Astrocyte (in vitro differentiated cells and primary cell): ENCODE data around the gene ATP6V1B1. TPM values are rescaled to one million over a fixed set of nuclear protein-coding genes. Genes with fewer than 3 reads are reported as not detected.

ENCODE experiments used
- DNase-seq: peaks from one replicate; pipeline ENCODE4 v3.0.0-alpha.2; 2010; ENCODE audit warnings: low read depth
- FAIRE-seq: peaks from 2 replicates; lab custom pipeline; 2011; peaks lifted over from hg19 to GRCh38; lab: Jason Lieb, UNC
- H2AFZ ChIP-seq: 2 replicates; pipeline ENCODE4 v1.6.0; 2012; ENCODE audit warnings: low read depth, low read length, inconsistent platforms
- H3K27ac ChIP-seq: 2 replicates; pipeline ENCODE4 v1.5.1; 2011; ENCODE audit warnings: low read depth, low read length, inconsistent platforms
- H3K27me3 ChIP-seq: 2 replicates; pipeline ENCODE4 v1.6.0; 2011; ENCODE audit warnings: low read length, inconsistent platforms; ENCODE audit not compliant: insufficient read depth
- H3K36me3 ChIP-seq: 2 replicates; pipeline ENCODE4 v1.5.1; 2011; ENCODE audit warnings: low read length, inconsistent platforms; ENCODE audit not compliant: insufficient read depth
- H3K4me1 ChIP-seq: 2 replicates; pipeline ENCODE4 v1.5.1; 2011; ENCODE audit warnings: low read length, inconsistent platforms; ENCODE audit not compliant: insufficient read depth
- H3K4me2 ChIP-seq: 2 replicates; pipeline ENCODE4 v1.6.0; 2012; ENCODE audit warnings: low read length, inconsistent platforms
- H3K4me3 ChIP-seq: 2 replicates; pipeline ENCODE4 v1.5.1; 2011; ENCODE audit warnings: low read depth, mild to moderate bottlenecking, low read length, inconsistent platforms; ENCODE audit not compliant: insufficient read depth
- H3K79me2 ChIP-seq: 2 replicates; pipeline ENCODE4 v1.6.0; 2012; ENCODE audit warnings: mild to moderate bottlenecking, low read length, inconsistent platforms; ENCODE audit not compliant: insufficient read depth
- H3K9ac ChIP-seq: 2 replicates; pipeline ENCODE4 v1.6.0; 2012; ENCODE audit warnings: mild to moderate bottlenecking, low read length, inconsistent platforms
- H3K9me3 ChIP-seq: 2 replicates; pipeline ENCODE4 v1.5.1; 2012; ENCODE audit warnings: low read depth, mild to moderate bottlenecking, low read length, inconsistent platforms; ENCODE audit not compliant: insufficient read depth
- H4K20me1 ChIP-seq: 2 replicates; pipeline ENCODE4 v1.6.0; 2012; ENCODE audit warnings: low read length, inconsistent platforms; ENCODE audit not compliant: insufficient read depth
- H3K27ac Mint-ChIP-seq: one replicate; pipeline ENCODE4 v1.8.0; 2021; ENCODE audit warnings: mild to moderate bottlenecking, mixed read lengths; ENCODE audit not compliant: unreplicated experiment
- H3K27me3 Mint-ChIP-seq: one replicate; pipeline ENCODE4 v1.8.0; 2021; ENCODE audit warnings: low read depth, mixed read lengths; ENCODE audit not compliant: unreplicated experiment
- H3K36me3 Mint-ChIP-seq: one replicate; pipeline ENCODE4 v1.8.0; 2021; ENCODE audit warnings: low read depth, mixed read lengths; ENCODE audit not compliant: unreplicated experiment
- H3K4me1 Mint-ChIP-seq: one replicate; pipeline ENCODE4 v1.8.0; 2021; ENCODE audit warnings: low read depth, mixed read lengths; ENCODE audit not compliant: unreplicated experiment
- H3K4me3 Mint-ChIP-seq: one replicate; pipeline ENCODE4 v1.8.0; 2021; ENCODE audit warnings: mild to moderate bottlenecking, moderate library complexity, mixed read lengths; ENCODE audit not compliant: unreplicated experiment
- H3K9me3 Mint-ChIP-seq: one replicate; pipeline ENCODE4 v1.8.0; 2021; ENCODE audit warnings: mild to moderate bottlenecking, mixed read lengths; ENCODE audit not compliant: unreplicated experiment
- CTCF ChIP-seq: IDR thresholded peaks from 2 replicates; pipeline ENCODE4 v1.5.1; 2011; ENCODE audit warnings: low read depth, mild to moderate bottlenecking, inconsistent platforms, low read length, moderate library complexity; ENCODE audit not compliant: insufficient read depth
- EZH2 ChIP-seq: IDR thresholded peaks from 2 replicates; pipeline ENCODE4 v1.6.1; 2012; ENCODE audit warnings: mild to moderate bottlenecking, low read length, inconsistent platforms; ENCODE audit not compliant: insufficient read depth
- total RNA-seq: library from RNA; stranded (reverse); gene quantifications from 2 replicates; pipeline ENCODE4 v1.2.1, GENCODE V29; 2021

Gene ATP6V1B1
- total RNA-seq, 1 donor from 2014 or later, result not detected

- peaks cover 5% of the 10 kb centered on the region for H3K4me1 Mint-ChIP-seq
- Histone ChIP-seq H3K27me3 (peaks cover 6% of the 10 kb centered on the region), H3K4me3 (no peak overlapping the region), H2AFZ (no peak overlapping the region), H3K79me2 (no peaks in the 10 kb centered on the region), H3K27ac (no peak overlapping the region), H3K9me3 (no peaks in the 10 kb centered on the region), H3K4me1 (no peaks in the 10 kb centered on the region), H4K20me1 (no peaks in the 10 kb centered on the region), H3K4me2 (no peak overlapping the region), H3K36me3 (no peaks in the 10 kb centered on the region), H3K9ac (no peak overlapping the region)
- no peak overlapping the region for H3K27ac Mint-ChIP-seq
- DNase-seq (no peak), FAIRE-seq (no peak)
- H3K36me3 Mint-ChIP-seq, result peaks cover 2% of the 10 kb centered on the region
- peaks cover 10% of the 10 kb centered on the region for H3K9me3 Mint-ChIP-seq
- H3K4me3 Mint-ChIP-seq, result no peak overlapping the region
- H3K27me3 Mint-ChIP-seq, result peaks cover 75% of the 10 kb centered on the region
- no peak for TF ChIP-seq EZH2
- TF ChIP-seq CTCF, result no peak
Observed at GRCh38 chr2:70931376-70932000, 4.2 kb upstream of the ATP6V1B1 start.

- H3K9me3 ChIP-seq, result no peaks in the 10 kb centered on the region
- Mint-ChIP-seq H3K4me1 (peaks cover 10% of the 10 kb centered on the region), H3K36me3 (peaks cover 2% of the 10 kb centered on the region), H3K27ac (no peak overlapping the region), H3K9me3 (peaks cover 6% of the 10 kb centered on the region), H3K27me3 (peaks cover 73% of the 10 kb centered on the region), H3K4me3 (no peak overlapping the region)
- no peaks in the 10 kb centered on the region for H4K20me1 ChIP-seq
- H3K36me3 ChIP-seq, result no peaks in the 10 kb centered on the region
- H3K4me1 ChIP-seq, result no peaks in the 10 kb centered on the region
- DNase-seq (no peak), FAIRE-seq (no peak)
- H3K4me2 ChIP-seq, result no peak overlapping the region
- peaks cover 6% of the 10 kb centered on the region for H3K27me3 ChIP-seq
- H3K9ac ChIP-seq, result no peak overlapping the region
- no peak overlapping the region for H3K4me3 ChIP-seq
- no peaks in the 10 kb centered on the region for H3K79me2 ChIP-seq
- H3K27ac ChIP-seq, result no peak overlapping the region
- no peak overlapping the region for H2AFZ ChIP-seq
- TF ChIP-seq EZH2 (no peak), CTCF (no peak)
Observed at GRCh38 chr2:70932631-70933230, 3.0 kb upstream of the ATP6V1B1 start.

GRCh38 chr2:70934981-70935380 is 719 bp upstream of the ATP6V1B1 start:
- H3K79me2 ChIP-seq, result no peaks in the 10 kb centered on the region
- no peak overlapping the region for H2AFZ ChIP-seq
- peaks cover 2% of the 10 kb centered on the region for H3K36me3 Mint-ChIP-seq
- peaks cover 74% of the 10 kb centered on the region for H3K27me3 Mint-ChIP-seq
- no peaks in the 10 kb centered on the region for H3K36me3 ChIP-seq
- DNase-seq (no peak), FAIRE-seq (no peak)
- H3K4me1 Mint-ChIP-seq, result peaks cover 10% of the 10 kb centered on the region
- H3K9me3 Mint-ChIP-seq, result peaks cover 3% of the 10 kb centered on the region
- no peak overlapping the region for H3K27ac ChIP-seq
- TF ChIP-seq CTCF (no peak), EZH2 (no peak)
- no peak overlapping the region for H3K9ac ChIP-seq
- H3K4me3 Mint-ChIP-seq, result no peak overlapping the region
- no peak overlapping the region for H3K4me2 ChIP-seq
- no peak overlapping the region for H3K27ac Mint-ChIP-seq
- H4K20me1 ChIP-seq, result no peaks in the 10 kb centered on the region
- peaks cover 14% of the 10 kb centered on the region for H3K27me3 ChIP-seq
- no peak overlapping the region for H3K4me3 ChIP-seq
- no peaks in the 10 kb centered on the region for H3K9me3 ChIP-seq
- no peaks in the 10 kb centered on the region for H3K4me1 ChIP-seq
